Measurements from ENCODE around the gene ABI3BP. TPM values are rescaled to one million over a fixed set of nuclear protein-coding genes. Genes with fewer than 3 reads are reported as not detected.

ABI3BP gene
- total and polyA plus RNA-seq, 10 of the 15 experiments (the other 5 are each of a cell fraction or from before 2014, with no cell fraction given) = 0.03 to 0.42 (median 0.11) TPM; not detected in 4

- no peak for TF ChIP-seq NKRF (conservative IDR thresholded peaks at IDR 0.05)
- no peak for TF ChIP-seq MLLT1 (IDR thresholded peaks at IDR 0.05)
- no peak for TF ChIP-seq SREBF1 (IDR thresholded peaks at IDR 0.05; ENCODE audit: low read length)
- no peak for TF ChIP-seq ZNF217 (IDR thresholded peaks at IDR 0.05)
- TF ChIP-seq CHD1 (IDR thresholded peaks at IDR 0.05; ENCODE audit: low read depth, low read length) = no peak
- TF ChIP-seq CUX1 (IDR thresholded peaks at IDR 0.05; ENCODE audit: insufficient replicate concordance, low read depth, low read length) = no peak
- intact Hi-C loops (cut with micrococcal nuclease; ENCODE audit: unreplicated experiment) (no loop called here), in situ Hi-C loops (cut with MboI) (no loop called here)
- no peak overlapping the region for H3K9ac ChIP-seq (ENCODE audit: control insufficient read depth, insufficient read depth, low read length)
- ChIA-PET RAD21 (ENCODE audit: unreplicated experiment) (interaction anchor here (0.8 to 4.2 kb wide), 6 partner anchors 87 to 335 kb away, joined by 3 to 60 read pairs (median 10); no protein-coding TSS in a partner anchor), SMC1A (ENCODE audit: uncharacterized antibody, unreplicated experiment) (interaction anchor here (1.0 to 2.7 kb wide), 7 partner anchors 9 to 482 kb away, joined by 3 to 41 read pairs (median 6); no protein-coding TSS in a partner anchor), CTCF (interaction anchor here (0.8 to 2.8 kb wide), 6 partner anchors 11 to 336 kb away, joined by 3 to 51 read pairs (median 6); no protein-coding TSS in a partner anchor), POLR2A (interaction anchor here (0.5 kb wide), 1 partner anchor 89 kb away, joined by 3 read pairs; the partner anchor contains the start of gene TFG)
- H3K79me2 ChIP-seq (ENCODE audit: control insufficient read depth, insufficient read depth, low read length) = no peaks in the 10 kb centered on the region
- H3K4me2 ChIP-seq (ENCODE audit: control insufficient read depth, insufficient read depth) = no peak overlapping the region
- no TSS peak for BruUV-seq (replicated peaks)
- 88% methylated on average over 1 of the region's 1 CpG for WGBS (ENCODE audit: insufficient coverage, insufficient replicate concordance, low lambda C conversion rate, missing lambda C conversion rate)
- no peaks in the 10 kb centered on the region for H3K27me3 ChIP-seq (replicated peaks in 1 of 2; ENCODE audit: control insufficient read depth in 2 of 2, insufficient read depth in 2 of 2, low read length in 1 of 2)
- no peak overlapping the region for H2AFZ ChIP-seq (ENCODE audit: control insufficient read depth, low read depth, low read length)
- ATAC-seq (no peak), DNase-seq (ENCODE audit: low read depth, low spot score) (no peak), FAIRE-seq (no peak)
- no peaks in the 10 kb centered on the region for H3K9me3 ChIP-seq (replicated peaks; ENCODE audit: control insufficient read depth, insufficient read depth, low read length)
- no peaks in the 10 kb centered on the region for H4K20me1 ChIP-seq (ENCODE audit: control insufficient read depth, insufficient read depth)
- no peaks in the 10 kb centered on the region for H3K4me1 ChIP-seq (ENCODE audit: control insufficient read depth, insufficient read depth, low read length)
- H3K27ac ChIP-seq (ENCODE audit: control insufficient read depth, insufficient read depth) = no peak overlapping the region
- no peaks in the 10 kb centered on the region for H3K36me3 ChIP-seq (ENCODE audit: control insufficient read depth in 2 of 2, insufficient read depth in 2 of 2, low read length in 1 of 2)
- H3K4me3 ChIP-seq = no peak overlapping the region
Measured at GRCh38 chr3:100798012-100798411, 195.2 kb downstream of the ABI3BP start.
